ENCODE data around the gene TCHHL1.

The TCHHL1 gene

GRCh38 chr1:152036267-152037216 lies 52.3 kb downstream of the TCHHL1 start, which contains the start of gene S100A11:
S100A11 (minus strand) TSS chr1:152037004; CDS start chr1:152036915, 89 bp downstream.
- DNase-seq, result peak; percentile 95 to 97

- DNase-seq, result peak; percentile 56 to 61
These were observed 53.2 kb downstream of the TCHHL1 start for GRCh38 chr1:152035539-152036266.

GRCh38 chr1:152034654-152035538 lies 54.0 kb downstream of the TCHHL1 start:
- DNase-seq, result peak; percentile 76 to 88

- DNase-seq, result no peak
These were observed 54.6 kb downstream of the TCHHL1 start for GRCh38 chr1:152034324-152034653.
